Measurements from ENCODE around the gene EHD4.

The EHD4 gene

GRCh38 chr15:41857316-41857715 lies 115.0 kb downstream of the EHD4 start:
- DNase-seq = no peak
- in situ Hi-C loops (cut with MboI; ENCODE audit: low pct_unique_long_range_greater_than_20kb, low sequenced_read_pairs) = no loop called here

- no peak for DNase-seq
- in situ Hi-C loops (cut with MboI; ENCODE audit: low pct_unique_long_range_greater_than_20kb, low sequenced_read_pairs) = no loop called here
These were observed 115.6 kb downstream of the EHD4 start for GRCh38 chr15:41856716-41857115.

GRCh38 chr15:41856262-41856661 lies 116.1 kb downstream of the EHD4 start:
- no peak for DNase-seq
- in situ Hi-C loops (cut with MboI; ENCODE audit: low pct_unique_long_range_greater_than_20kb, low sequenced_read_pairs) = no loop called here

GRCh38 chr15:41855261-41855961 lies 116.9 kb downstream of the EHD4 start:
- no peak for DNase-seq
- in situ Hi-C loops (cut with MboI; ENCODE audit: low pct_unique_long_range_greater_than_20kb, low sequenced_read_pairs) = no loop called here

- DNase-seq = no peak
- in situ Hi-C loops (cut with MboI; ENCODE audit: low pct_unique_long_range_greater_than_20kb, low sequenced_read_pairs) = no loop called here
These were observed 117.9 kb downstream of the EHD4 start for GRCh38 chr15:41854443-41854842.

- DNase-seq = no peak
- in situ Hi-C loops (cut with MboI; ENCODE audit: low pct_unique_long_range_greater_than_20kb, low sequenced_read_pairs) = no loop called here
These were observed 118.5 kb downstream of the EHD4 start for GRCh38 chr15:41853831-41854230.

- in situ Hi-C loops (cut with MboI; ENCODE audit: low pct_unique_long_range_greater_than_20kb, low sequenced_read_pairs) = no loop called here
- DNase-seq = no peak
These were observed 119.4 kb downstream of the EHD4 start for GRCh38 chr15:41852736-41853590.

- no peak for DNase-seq
- in situ Hi-C loops (cut with MboI; ENCODE audit: low pct_unique_long_range_greater_than_20kb, low sequenced_read_pairs) = no loop called here
These were observed 120.5 kb downstream of the EHD4 start for GRCh38 chr15:41851755-41852370.

- DNase-seq = no peak
- in situ Hi-C loops (cut with MboI; ENCODE audit: low pct_unique_long_range_greater_than_20kb, low sequenced_read_pairs) = no loop called here
These were observed 121.2 kb downstream of the EHD4 start for GRCh38 chr15:41851167-41851523.

GRCh38 chr15:41850482-41851166 lies 121.7 kb downstream of the EHD4 start:
- in situ Hi-C loops (cut with MboI; ENCODE audit: low pct_unique_long_range_greater_than_20kb, low sequenced_read_pairs) = no loop called here
- no peak for DNase-seq

GRCh38 chr15:41849861-41850260 lies 122.5 kb downstream of the EHD4 start:
- no peak for DNase-seq
- in situ Hi-C loops (cut with MboI; ENCODE audit: low pct_unique_long_range_greater_than_20kb, low sequenced_read_pairs) = no loop called here

GRCh38 chr15:41849204-41849603 lies 123.2 kb downstream of the EHD4 start:
- DNase-seq = no peak
- in situ Hi-C loops (cut with MboI; ENCODE audit: low pct_unique_long_range_greater_than_20kb, low sequenced_read_pairs) = no loop called here

GRCh38 chr15:41848631-41849030 lies 123.7 kb downstream of the EHD4 start:
- no peak for DNase-seq
- in situ Hi-C loops (cut with MboI; ENCODE audit: low pct_unique_long_range_greater_than_20kb, low sequenced_read_pairs) = no loop called here

- in situ Hi-C loops (cut with MboI; ENCODE audit: low pct_unique_long_range_greater_than_20kb, low sequenced_read_pairs) = no loop called here
- no peak for DNase-seq
These were observed 124.4 kb downstream of the EHD4 start for GRCh38 chr15:41847981-41848380.

GRCh38 chr15:41847206-41847605 lies 125.2 kb downstream of the EHD4 start:
- in situ Hi-C loops (cut with MboI; ENCODE audit: low pct_unique_long_range_greater_than_20kb, low sequenced_read_pairs) = no loop called here
- no peak for DNase-seq

Data from KBM-7 (cell line).